C1 segment of cervical spinal cord (tissue), 14 donors: ENCODE data around the gene CRMP1.

Experiments used
- DNase-seq, 14 donors: peaks; one replicate each; lab custom pipeline; 2025; lab: John Stamatoyannopoulos, UW

CRMP1 gene

DNA sequence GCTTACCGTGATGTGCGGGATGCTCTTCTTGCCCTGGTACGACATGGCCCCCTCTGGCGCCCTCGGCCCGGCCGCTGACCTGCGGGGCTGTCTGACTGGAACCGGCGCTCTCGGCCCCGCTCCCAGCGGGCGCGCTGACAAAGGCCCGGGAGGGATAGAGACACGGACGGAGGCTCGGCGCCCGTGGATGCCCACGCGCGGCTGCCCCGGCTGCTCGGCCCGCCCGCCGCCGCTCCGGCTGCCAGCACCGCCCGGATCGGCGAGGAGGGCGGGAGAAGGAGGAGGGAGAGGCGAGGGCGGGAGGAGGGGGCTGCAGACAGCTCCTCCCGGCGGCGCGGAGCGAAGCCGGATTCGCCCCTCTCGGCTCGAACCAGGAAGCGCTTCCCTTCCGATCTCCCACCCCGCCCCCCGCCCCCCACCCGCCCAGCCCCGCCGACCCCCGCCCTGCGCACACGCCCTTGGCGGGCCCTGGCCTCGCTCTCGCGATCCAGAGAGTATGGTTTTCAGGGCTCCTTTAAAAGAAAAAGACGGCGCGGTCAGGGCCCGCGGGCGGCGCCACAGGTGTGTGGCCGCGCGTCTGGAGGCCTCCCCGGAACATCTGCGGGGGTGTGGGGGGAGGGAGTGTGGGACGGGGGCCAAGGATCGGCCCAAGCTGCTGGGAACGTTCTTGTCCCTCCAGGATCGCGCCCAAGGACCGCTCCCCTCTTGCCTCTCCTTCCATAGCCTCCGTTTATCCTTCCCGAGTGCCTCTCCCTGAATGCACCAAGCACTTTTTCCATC lies 4.5 kb downstream of the CRMP1 start:
- DNase-seq: peak in 2 of 14 donors; percentile 11 to 35

DNA sequence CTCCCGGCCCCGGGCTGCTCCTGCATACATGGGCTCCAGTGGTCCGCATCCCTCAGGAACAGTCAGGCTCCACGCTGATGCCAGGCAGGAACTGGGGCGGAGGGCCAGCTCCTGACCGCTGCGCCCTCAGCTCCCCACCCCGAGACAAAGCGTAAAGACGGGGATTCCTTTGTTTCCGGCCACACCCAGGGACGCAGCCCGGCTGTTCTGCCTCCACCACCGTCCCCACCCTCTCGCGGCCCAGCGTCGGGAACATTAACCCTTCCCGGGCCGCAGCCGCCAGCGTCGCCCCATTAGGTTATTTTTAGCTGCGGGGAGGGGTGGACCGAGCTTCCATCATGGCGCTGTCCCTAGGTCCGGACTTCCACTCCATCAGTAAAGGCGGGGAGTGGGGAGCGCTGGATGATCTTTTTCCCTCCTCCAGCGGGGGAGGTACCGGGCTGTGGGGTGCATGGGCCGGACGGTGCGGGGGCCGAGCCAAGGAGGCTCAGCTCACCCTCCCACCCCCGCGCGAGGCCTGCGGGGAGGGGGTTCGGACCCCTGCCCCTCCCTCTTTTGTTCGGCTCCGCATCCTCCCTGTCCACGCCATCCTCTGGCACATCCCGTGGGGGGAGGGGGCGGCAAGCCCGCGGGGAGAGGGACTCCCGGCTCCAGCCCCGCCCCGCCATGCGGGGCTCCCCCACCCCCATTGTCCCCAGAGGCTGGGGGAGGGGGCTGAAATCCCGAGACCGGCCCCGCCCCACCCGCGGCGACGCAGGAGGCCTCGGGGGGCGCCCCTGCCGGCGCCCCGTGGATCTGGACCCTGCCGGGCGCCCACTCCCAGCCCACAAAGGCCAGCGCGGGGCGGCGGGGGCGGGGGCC lies 5.3 kb downstream of the CRMP1 start:
- peak in 1 of 14 donors; percentile 53 for DNase-seq

DNA sequence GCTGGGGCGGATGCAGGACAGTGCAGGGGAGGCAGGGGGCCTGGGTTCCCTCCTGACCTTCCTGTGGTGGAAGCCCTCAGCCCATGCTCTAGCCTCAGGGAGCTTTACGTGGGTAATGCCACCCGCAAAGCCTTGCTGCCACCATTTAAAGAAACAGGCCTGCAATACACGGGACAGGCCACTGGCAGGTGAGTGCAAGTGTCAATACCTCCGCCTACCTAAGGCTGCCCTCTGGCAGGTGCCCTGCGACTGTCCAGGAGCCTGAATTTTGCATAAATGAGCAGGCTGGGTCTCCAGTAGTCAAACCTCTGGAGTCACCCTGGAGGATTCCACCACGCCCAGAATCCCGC lies 5.9 kb downstream of the CRMP1 start:
- no peak for DNase-seq

DNA sequence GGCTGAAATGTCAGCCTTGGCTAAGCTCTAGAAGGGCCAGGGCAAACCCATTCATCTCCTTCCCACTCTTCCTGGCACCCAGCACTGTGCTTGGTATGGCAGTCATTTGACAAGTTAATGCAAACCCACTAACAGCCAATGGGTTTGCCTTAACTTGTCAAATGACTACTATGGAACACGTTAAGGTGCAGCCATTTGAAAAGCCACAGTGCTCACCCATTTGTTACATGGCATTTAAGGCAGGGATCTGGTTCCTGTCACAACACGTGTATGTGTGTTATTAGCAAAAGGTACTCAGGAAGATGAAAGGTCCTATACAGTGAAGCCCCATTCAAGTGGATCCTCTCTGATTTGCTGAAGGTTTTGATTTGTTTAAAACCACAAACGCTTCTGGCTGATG lies 7.2 kb downstream of the CRMP1 start:
- DNase-seq: no peak

DNA sequence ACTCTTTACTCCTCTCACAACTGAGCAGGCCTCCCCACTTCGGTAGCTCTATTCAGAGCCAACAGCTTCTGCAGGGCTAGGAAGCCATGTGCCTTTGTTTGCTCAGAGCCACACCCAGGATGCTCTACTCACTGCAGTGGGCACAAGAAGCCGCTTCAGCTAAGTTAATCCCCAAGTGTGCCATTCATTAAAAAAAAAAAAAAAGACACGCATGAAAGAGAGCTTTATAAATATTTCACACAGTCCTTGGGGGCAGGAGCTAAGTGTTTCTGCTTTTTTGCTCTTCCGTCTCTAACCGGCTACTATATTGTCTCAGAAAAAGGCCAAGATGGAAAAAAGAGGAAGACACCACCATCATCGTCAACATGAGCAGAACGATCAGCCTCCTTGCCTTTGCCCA lies 8.1 kb downstream of the CRMP1 start:
- no peak for DNase-seq

DNA sequence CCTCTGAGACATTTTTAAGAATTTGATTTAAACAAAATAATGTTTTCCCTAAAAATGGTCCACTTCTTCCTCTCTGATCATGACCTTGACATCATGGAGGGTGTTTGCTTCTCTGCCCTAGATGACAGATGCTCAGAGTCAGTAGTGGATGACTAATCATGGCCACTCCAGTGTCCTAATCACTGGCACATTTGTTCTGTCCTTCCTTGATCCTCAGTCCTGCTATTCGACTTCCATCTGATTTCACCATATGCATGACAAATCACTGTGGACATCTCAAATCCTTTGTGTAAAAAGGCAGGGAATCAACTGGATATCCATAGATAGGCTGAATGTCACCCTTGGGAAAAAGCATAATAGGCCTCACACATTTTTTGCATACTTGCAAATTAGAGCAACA lies 9.0 kb downstream of the CRMP1 start:
- DNase-seq: no peak

DNA sequence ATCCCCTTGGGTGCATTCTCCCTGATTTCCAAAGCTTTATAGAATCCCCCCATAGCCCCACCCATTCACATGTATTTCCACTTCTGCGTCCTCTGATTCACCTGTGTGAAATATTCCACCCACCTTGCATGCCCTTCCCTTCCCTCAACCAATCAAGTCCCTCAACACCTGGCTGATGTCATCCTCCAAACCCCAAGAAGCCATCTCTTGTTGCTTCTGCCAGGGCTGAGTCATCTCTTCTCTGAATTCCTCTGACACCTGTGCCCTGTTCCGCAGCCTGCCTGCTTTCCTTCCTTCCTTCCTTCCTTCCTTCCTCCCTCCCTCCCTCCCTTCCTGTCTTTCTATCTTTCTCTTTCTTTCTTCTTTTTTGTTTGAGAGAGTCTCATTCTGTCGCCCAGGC lies 9.9 kb downstream of the CRMP1 start:
- no peak for DNase-seq

DNA sequence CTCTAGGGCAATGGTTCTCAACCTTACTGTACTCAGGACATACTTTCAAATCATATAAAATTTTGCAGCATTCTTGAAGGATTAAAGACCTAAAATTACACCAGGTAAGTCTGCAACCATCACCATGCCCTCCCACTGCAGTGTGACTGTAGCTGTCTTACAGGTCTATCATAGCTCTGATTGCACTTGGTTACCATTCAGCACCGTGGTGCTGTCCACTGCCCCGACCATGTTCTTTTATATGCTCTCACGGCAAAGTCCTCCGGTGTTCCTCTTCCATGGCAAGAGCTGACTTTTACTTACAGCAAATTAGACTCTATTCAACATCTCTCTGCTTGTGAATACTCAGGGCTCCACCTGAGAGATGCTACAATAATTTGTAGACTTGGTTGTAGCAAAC lies 11.5 kb downstream of the CRMP1 start:
- DNase-seq: no peak

DNA sequence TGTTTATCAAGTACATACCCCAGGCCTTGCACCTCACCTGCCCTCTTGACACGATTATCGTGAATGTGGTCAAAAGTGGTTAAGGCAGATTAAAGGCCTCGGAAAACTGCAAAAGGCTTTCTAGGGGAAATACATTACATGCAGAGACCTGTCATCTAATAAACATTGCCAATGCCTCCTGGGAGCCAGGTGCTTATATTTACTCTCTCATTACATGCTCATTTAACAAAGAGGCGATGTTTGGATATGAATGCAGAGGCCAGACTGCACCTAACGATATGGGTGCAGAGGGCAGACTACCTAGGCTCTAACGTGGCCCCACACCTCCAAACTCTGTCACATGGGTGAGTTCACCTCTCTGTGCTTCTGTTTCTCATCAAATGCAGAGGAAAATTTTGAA lies 14.5 kb downstream of the CRMP1 start:
- DNase-seq: no peak

DNA sequence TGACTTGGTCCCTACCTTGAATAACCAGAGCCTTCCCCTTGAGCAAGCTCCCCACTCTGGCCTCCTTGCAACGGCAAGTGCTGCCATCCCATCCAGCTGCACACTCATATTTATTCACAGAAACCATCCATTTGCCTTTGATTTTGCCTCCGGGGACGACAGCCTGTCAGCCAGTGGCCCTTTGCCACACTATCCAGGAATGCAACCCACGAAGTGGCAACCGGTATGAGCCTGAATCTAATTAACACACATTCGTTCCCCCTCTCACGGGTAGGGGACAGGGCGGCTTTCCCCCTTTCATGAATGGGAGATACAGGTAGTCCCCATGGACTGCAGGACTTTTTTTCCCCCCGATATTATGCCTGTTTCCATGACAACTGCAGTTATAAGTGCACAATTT lies 15.5 kb downstream of the CRMP1 start:
- DNase-seq: no peak

DNA sequence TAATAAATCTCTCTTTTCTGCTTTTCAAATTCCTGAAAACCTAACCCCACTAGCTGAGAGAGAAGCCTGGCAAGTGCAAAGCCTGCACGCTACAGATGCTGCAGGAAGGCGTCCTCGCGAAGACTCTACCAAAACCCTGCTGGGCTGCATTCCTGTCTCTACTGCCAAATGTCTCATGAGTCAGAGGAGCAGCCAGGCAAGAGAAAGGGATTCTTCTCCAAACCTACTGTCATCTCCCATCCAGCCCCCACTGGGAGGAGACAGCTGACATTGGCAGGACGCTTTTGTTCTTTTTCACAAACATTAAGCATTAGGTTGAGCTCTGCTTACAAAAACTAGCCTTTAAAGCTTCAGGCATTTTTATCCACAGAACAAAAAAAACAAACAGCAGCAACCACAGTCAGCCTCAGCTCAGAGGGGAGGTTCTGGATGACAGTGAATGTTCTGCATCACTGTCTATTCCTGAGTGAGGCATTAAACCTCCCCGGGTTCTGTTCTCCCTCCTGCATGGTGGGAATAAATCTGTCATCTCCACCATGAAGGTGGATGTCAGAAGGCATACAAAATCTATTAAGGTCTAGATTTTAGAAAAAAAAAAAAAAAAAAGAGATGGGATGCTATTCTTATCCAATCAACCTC lies 18.0 kb downstream of the CRMP1 start:
- peak in 4 of 14 donors; percentile 13 to 90 (median 38) for DNase-seq

DNA sequence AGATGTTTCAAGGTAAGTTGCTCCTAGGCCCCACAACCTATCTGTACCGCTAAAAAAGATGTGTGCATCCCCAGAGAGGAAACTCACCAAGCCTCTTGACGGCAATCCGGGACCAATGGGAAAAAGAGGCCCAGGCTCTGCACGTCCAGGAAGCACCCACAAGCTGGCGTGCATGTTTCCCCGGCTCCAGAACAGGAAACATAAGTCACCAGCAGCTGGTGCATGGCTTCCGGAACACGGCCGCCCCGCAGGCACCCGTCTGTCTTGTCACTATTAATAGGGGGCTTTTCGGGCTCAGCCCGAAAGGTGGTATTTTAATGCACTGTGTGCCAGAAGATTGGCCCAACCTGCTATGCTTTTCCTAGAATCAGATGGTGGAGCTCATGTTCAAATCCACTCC lies 22.2 kb downstream of the CRMP1 start:
- peak in 1 of 14 donors; percentile 33 for DNase-seq

DNA sequence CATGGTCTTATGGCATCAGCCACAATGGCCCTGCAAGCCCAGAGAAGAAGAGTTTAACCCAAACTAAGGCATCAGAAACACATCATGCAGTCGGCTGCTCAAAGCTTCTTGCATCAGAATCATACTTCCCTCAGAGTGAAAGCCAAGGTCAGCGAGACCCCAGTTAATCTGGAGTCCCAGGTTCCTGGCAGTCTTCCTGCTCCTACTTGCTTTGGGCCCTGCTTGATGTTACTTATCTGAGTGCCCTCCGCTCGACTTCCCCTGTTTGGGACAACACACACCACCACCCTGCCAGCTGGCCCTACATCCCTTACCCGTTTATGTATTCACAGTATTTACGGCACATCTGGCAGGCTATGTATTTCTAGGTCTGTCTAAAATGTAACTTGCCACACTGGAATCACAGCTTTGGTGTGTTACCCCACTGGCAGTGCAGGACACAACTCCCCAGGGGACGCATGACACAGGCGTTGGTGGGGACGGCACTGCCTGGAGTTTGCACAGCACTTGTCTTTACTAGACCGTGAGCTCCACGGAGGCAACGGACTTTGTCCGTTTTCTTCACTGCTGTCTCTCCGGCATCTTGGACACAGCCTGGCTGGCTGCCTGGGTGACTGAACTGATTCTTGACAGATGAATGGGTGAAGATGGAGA lies 22.8 kb downstream of the CRMP1 start:
- DNase-seq: no peak

DNA sequence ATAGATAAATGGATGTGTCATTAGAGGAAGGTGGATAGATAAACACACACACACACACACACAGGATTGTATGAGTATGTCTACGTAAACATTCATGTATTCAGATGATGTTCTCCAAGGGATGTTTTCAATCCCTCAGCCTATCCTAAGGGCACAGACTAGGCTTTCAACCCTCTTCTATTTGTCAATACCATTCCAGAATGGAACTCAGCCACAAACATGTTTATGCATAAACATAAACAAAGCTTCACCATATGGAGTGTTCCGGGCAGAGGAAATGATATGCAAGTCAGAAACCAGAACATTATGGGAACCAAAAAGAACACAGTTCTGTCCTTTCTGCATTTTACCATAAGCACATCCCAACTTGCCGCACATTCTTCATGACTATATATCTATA lies 25.0 kb downstream of the CRMP1 start:
- no peak for DNase-seq

DNA sequence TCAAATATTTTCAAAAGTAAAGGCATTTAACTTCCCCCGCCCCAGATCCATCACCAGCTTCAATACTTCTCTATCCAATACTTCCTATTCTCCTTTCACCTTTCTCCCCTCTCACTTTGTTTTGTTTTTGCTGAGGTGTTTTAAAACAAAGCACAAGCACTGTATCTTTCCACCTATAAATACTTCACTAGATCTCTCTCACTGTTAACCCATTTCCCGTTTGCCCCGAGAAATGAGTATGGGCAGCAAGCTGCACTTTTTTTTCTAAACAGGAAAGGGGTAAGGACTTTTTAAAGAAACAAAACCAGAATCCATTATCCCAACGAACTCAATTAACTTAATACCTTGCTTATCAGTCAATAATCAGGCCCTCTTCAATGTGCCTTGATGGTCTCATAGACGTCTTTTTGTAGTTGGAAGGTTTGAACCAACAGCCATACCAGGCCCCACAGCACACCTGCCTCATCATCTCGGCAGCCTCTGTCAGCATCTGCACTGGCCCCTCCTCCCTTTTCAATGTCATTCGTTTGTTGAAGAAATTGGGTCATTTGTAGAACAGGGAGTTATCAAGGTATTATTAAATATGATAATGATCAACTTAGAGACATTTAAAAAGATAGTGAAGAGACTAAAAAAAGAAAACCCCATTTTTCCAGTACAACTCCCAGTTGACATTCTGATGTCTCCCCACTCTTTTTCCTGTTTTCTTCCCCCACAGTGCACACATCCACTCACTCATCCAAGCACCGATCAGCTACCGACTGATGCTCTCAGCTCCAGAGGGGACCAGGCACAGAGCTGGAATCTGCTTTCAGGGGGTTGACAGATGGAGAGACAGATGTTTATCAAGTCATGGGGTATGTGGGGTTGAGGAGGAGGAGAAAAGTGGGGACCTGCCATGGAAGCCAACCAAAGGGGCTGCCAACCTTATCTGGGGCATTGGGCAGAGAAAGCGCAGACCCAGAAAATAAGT lies 25.8 kb downstream of the CRMP1 start:
- no peak for DNase-seq

DNA sequence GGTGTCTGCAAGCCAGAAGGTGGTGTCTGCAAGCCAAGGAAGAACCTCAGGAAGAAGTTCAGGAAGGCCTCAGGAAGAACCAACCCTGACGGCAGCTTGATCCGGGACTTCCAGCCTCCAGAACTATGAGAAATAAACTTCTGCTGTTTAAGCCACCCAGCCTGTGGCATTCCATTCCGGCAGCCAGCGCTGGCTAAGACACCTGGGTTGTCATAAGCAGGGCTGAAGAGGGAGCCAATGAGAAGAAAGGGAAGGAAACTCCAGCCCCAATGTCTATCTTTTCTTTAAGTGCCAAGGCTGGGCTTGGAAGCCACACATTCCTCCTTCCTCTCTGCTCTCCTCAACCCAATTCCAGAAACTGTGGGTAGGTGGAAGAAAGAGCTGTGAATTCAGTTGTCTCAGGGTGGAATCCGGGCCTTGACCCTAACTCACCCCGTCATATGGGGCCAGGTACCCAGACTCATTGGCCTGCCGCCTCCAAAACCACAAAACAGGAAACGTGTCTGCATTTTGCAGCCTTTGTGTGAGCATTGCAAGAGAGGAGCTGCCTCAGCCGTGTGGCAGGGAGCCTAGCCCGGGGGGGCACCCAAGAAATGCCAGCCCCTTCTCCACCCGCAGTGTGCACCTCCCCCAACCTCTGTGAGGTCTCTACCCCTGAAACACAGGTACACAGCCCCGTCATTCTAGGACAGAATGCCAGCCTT lies 26.8 kb downstream of the CRMP1 start:
- no peak for DNase-seq

DNA sequence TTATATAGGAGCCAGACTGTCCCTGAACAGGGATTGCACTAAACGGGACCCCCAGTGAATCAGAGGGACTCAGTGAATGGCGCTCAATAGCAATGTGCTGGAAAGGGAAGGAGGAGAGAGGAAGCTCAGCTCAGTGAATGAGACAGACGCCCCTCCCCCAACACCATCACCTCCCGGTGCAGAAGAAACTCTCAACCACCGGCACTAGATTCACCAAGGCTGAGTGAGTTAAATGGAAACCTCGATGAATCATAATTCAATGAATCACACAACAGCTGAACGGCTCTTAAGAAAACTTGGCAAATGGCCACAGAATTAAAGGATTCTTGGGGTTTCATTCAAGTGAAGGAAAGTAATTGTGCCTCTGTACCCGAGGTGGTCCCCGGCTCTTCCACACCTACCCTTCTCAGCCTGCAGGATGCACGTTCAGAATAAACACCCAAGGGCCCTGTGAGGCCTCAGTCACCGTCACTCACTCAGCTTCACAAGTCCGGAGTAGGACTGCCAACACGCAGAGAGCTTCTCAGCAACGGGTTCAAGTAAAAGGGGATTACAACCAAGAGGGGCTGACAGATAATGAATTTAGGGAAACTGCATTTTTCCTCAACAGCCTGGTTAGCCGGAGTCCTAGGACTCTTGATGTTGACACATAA lies 29.3 kb downstream of the CRMP1 start:
- DNase-seq: no peak

DNA sequence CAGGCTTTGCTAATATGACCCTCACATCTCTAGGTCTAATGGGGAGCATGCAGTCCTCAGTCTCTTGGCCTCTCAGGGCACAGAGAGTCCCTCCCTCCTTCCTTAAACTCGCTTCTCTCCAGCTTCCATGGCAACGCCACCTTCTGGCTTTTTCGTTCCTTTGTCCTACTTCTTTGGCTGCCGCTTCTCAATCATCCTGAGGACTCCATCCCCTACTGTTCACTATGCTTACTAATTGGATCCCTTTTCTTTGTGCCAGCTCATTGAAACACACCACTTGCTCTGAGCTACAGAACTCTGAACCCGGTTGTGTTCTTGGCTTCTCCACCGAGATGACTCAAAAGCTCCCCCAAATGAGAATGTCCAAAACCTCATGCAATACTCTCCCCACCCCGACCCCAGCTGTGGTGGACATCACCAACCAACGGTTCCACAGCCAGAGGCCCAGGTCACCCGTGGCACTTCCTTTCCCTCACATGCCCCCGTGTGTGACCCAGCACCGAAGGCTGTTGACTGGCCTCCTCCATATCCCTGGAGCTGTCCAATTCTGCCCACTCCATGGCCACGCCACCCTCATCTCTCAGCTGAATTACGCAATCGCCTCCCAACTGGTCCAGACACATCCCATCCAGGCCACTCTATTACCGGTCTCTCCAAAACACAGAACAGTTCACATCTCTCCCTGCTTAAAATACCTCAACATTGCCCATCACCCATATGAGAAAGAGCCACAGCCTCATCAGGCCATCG lies 34.7 kb downstream of the CRMP1 start:
- DNase-seq: peak in 3 of 14 donors; percentile 3 to 45 (median 19)

DNA sequence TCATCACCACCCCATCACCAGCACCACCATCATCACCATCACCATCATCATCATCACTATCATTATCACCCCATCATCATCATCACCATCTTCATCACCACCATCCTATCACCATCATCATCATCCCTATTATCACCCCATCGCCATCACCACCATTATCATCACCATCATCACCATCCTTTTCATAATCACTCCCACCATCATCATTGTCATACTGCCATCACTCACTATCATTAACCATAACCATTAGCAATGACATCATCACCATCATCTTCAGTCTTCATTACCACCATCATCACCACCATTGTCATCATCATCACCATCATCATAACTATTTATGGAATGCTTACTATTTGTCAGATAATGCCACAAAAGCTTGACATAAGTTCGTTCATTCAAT lies 35.7 kb downstream of the CRMP1 start:
- no peak for DNase-seq
